Suppressor macrophage (primary cell): ENCODE measurements around the gene TMEM270.
"Not testable (repeated sequence)": the region's sequence is repeated elsewhere in the genome, so short reads cannot be mapped to it uniquely, and the experiment has no call there.

Experiments used
- DNase-seq, 4 experiments: peaks; one replicate each; pipeline ENCODE4 v3.0.0-alpha.2; 2020 to 2022
- total RNA-seq, 17 experiments: gene quantifications; one replicate each; lab custom pipeline; 2026; ENCODE audit warnings: mixed read lengths in 6 of 17, inconsistent platforms in 3 of 17; lab: John Stamatoyannopoulos, UW

The TMEM270 gene, protein sequence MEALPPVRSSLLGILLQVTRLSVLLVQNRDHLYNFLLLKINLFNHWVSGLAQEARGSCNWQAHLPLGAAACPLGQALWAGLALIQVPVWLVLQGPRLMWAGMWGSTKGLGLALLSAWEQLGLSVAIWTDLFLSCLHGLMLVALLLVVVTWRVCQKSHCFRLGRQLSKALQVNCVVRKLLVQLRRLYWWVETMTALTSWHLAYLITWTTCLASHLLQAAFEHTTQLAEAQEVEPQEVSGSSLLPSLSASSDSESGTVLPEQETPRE
- total RNA-seq, result 0 to 0.33 (median 0) reads per million in 17 experiments

DNA sequence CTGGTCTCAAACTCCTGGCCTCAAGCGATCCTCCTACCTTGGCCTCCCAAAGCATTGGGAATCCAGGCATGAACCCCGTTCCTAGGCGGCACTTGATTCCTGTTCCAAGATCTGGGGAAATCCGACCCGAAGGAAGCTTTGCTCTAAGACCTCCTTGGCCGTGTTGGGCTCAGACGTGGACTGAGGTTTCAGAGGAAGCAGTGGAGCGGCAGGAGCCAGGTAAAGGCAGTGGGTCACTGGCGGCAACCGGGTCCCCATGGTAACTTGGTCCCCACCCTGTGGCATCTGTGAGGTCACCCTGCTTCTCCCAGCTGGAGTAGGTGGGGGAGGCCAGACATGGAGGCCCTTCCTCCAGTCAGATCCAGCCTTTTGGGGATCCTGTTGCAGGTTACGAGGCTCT, at the start of gene TMEM270:
Gene TMEM270, plus strand, starts transcription at position 301 of the 400 bp plus-strand sequence. Its CDS starts 36 bp downstream, at position 337.
- DNase-seq, result no peak

DNA sequence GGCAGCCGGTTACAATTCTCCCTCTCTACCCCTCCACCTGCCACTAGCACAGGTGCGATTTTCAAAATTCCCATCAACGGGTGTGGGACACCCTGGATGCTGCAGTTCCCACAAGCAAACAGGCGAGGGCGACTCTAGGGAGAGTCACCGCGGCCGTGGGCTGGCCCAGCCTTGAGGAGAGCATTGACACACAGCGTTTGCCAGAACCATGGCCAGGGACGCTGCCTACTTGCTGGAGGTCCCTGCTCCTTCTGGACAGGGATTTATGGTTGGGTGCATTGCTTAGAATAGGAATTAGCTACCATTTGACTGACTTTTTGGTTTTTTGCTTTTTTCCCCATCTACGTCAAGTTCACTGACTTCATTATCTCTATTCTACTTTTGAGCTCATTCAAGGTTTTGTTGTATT, 49.2 kb upstream of the TMEM270 start:
- DNase-seq, result peak; percentile 72 to 89 (median 84)

DNA sequence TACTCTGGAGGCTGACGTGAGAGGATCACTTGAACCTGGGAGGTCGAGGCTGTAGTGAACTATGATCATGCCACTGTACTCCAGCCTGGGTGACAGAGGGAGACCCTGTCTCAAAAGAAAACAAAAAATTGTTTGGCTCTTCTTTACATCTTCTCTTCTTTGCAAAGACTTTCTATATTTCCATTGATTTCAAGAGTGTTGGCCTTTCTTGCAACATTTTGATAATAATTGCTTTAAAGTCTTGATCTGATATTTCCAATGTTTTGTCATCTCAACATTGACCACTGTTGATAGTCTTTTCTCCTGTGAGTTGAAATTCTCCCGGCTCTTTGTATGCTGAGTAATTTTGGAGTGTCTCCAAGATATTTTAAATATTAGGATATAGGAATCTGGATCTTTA, 48.0 kb upstream of the TMEM270 start:
- no peak for DNase-seq

DNA sequence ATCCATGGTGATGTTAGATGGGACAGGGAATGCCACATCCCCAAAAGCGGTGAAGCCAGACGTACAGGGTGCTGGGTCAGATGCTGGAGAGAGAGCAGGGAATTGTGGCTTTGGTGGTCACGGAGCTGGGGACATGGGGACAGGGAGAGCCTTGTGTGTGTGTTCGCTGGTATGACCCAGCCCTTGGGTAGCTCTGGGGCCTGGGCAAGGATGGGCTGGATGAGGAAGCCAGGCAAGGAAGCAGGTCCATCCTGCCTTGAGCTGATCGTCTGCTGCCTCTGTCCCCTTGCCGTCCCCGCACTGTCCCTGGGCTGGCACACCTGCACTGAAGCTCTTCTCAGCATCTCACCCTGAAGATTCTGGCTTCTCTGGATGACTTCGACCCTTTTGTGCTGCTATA, 45.5 kb upstream of the TMEM270 start:
- no peak for DNase-seq

DNA sequence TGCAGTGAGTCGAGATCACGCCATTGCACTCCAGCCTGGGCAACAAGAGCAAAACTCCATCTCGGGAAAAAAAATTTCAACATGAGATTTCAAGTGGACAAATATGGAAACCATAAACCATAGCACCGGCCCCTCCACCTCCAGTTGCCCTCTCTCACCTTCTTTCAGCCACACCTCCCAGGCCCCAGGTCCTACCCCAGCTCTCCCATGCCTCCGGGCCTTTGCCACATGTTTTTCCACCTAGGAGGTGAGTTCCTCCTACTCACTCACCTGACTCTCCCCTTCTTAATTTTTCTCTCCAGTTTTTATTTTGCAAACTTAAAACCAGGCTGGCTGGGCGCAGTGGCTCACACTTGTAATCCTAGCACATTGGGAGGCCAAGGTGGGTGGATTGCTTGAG, 43.8 kb upstream of the TMEM270 start:
- DNase-seq, result no peak

DNA sequence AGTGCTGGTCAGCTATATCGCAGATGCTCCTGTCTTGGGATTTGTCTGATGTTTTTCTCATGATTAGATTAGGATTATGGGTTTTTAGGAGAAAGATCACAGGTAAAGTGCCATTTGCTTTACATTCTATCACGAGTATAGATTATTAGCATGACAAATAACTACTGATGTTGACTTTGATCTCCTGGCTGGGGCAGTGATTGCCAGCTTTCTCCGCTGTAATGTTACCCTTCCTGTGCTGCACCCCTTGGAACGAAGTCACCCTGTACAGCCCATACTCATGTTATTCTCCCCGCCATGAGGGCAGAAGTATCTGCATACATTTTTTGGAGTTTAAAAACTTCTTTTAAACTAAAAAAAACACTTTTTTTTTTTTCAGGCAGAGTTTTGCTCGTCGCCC, 40.9 kb upstream of the TMEM270 start:
- no peak for DNase-seq

DNA sequence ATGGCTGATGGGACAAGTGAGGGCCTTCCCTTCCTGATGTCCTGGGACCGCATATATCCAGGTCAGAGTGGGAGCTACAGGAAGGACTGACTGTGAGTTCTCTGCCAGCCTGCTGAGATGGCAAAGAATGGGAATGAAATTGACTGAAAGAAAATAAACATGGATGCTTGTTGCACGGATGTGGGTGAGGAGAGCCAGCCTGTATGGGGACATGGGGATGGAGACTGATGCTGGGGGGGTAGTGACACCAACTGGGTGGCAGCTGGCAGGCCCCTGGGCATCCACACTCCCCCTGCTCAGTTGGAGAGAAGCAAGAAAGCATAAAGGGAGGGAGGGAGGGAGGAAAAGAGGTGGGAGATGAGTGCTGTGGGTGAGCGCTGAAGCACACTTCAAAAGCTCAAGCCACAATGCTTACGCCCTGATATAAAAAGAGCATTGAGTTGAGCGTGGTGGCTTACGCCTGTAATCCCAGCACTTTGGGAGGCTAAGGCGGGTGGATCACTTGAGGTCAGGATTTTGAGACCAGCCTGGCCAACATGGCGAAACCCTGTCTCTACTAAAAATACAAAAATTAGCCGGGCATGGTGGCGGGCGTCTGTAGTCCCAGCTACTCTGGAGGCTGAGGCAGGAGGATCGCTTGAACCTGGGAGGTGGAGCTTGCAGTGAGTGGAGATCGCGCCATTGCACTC, 39.2 kb upstream of the TMEM270 start:
- not testable (repeated sequence) for DNase-seq

DNA sequence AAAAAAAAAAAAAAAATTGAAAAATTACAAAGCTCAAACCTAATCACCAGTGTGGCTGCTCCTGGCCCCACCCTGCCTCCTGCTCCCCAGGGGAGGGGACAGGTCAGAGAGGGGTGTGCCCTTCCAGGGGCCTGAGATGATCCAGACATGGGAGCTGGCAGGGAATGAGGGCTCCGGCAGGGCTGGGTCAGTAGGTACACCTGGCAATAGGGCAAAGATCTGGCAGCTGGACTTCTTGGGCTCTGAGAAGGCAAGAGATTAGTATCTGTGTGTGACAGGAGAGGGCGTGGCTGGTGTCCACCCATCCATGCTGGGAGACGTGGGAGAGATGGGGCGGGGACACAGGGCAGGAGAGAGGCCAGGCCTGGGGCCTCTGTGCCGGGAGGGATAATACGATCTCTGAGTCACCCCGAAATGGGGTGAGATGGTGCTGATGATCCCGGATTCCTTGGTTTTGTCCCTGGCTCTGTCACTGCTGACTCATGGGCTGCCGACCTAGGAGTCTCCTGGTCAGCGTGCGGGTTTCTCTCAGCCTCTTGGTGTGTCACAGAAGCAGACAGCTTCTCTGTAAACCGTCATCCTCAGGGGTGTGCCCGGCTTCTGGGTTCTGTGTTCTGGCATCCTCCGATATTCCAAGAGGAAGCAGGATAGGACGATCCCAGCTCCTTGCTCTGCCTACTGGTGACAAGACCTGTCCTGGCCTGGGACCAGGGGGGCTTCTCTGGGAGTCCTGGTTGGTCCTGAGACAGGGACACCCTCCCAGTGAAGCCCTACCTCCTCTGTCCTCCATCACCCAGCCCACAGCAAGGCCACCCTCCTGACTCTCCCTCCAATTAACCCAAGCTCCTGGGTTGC, 38.4 kb upstream of the TMEM270 start:
- no peak for DNase-seq

DNA sequence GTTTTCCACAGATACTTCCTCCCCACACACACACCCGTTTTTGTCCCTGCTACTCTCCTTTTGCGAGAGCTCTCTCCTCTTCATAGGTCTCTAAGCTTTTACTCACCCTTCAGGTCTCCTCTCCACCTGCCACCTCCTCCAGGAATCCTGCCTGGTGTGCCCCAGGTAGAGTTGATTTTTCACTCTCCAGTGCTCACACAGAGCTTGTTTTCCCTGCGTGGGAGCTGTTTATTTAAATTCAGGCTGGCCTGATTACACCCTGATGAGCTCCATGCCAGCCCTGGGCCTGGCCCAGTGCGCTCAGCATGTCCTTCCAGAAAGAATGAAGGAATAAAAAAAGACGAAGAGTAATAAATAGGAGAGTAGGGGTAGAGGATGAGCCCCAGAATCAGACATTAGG, 37.7 kb upstream of the TMEM270 start:
- DNase-seq, result no peak

DNA sequence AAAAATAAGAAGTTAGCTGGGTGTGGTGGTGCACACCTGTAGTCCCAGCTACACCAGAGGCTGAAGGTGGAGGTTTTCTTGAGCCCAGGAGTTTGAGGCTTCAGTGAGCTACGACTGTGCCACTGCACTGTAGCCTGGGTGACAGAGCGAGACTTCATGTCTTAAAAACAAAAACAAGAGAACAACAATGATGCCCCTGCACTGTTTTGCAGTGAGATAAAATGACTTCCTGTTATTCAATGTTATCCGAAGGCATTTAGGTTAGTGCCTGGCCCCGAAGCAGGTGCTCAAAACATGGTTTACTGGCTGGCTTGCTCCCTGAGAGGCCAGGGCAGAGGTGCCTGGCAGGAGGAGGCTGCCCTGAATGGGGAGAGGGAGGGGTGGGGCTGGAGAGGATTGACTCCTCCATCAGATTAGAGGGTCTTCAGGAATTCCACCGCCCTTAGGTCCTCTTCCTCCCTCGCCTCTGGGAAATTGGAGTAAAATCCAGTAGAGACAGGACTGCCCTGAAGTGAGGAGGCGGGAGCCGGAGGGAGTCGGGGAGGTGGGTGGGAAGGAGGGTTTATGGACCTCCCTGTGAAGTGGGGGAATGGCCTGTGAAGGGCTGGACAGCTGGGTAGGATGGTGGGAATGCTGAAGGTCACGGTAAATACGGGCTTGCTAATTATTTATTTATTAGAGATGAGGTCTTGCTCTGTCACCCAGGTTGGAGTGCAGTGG, 36.9 kb upstream of the TMEM270 start:
- no peak for DNase-seq

DNA sequence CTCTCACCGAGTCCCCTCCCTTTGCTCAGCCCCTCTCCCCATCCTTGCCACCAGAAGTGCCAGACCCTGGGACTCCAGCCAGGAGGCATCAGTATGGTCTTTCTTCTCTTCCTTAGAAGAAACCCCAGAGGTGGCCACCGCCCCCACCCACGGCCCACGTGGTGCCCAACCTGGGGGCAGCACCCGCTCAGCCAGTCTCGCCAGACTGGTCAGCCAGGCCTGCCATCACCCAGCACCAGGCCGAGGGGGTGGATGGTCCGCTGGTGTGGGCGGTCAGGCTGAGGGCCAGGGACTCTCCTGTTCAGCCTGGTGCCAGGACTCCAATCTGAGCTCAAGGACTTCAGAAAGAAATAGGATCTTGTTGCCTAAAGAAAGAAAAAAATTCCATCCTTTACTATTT, 36.0 kb upstream of the TMEM270 start:
- no peak for DNase-seq

DNA sequence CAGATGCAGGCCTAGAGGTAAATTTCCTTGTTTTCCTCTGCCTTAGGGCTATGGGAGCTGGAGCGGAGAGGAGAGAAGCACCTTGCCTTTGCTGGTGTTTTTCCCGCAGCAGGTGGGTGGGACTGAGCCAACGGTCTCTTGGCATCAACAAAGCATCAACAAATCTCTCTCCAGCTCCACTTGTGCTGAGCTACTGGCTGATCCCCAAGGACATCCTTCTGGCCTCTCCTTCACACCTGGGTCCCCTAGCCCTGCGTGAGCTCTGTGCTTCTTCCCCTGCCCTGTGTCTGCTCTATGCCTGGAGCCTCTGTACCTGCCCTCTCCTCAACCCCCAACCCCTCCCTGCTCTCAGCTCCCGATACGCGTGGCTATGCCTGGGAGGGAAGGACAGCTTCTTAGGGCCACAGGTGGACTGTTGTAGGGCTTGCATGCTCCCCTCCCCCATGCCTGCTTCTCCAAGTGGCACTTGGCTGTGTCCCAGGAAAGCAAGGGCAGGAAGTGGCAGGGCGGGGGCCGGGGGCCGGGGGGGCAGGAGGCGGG, 33.3 kb upstream of the TMEM270 start:
- DNase-seq, result peak in 1 of 4 experiments; percentile 36

DNA sequence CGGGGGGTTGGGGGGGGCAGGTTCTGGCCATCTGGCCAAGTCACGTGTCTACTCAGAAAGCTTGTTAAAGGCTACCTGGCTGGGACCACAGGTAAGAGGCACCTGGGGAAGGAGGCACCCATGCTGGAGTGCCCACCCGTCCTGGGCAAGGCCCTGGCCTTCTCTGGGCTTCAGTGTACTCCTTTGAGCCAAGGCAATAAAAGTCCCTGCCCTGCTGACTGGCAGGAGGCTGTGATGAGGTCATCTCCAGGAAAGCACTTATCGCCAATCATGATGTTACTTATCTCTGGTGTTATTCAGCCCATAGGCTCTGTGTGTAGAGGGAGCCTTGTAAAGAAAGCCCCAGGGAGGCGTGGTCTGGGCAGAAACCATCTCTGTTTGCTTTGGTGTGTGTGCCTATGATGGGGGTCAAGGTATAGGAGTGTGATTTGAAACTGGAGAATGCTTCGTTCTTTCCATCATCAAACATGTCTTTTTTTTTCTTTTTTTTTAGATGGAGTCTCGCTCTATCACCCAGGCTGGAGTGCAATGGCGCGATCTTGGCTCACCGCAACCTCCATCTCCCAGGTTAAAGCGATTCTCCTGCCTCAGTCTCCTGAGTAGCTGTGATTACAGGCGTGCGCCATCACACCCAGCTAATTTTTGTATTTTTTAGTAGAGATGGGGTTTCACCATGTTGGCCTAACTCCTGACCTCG, 32.7 kb upstream of the TMEM270 start:
- DNase-seq, result peak in 3 of 4 experiments; percentile 30 to 50 (median 34)

DNA sequence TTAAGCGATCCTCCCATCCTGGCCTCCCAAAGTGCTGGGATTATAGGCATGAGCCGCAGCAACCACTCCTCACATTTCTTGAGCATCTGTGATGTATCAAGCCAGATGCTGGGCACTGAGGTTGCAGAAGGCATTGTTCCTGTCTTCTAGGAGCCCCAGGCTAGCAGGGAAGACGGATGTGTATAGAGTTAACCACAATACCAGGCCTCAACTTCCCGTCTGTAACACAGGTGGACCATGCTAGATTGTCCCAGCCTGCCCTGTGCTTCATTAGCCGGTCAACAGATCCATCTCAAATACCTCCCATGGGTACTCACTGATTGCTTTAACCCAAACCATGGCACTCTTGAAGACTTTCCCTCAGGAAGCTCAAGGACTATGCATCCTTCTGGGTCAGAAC, 32.0 kb upstream of the TMEM270 start:
- DNase-seq, result no peak

DNA sequence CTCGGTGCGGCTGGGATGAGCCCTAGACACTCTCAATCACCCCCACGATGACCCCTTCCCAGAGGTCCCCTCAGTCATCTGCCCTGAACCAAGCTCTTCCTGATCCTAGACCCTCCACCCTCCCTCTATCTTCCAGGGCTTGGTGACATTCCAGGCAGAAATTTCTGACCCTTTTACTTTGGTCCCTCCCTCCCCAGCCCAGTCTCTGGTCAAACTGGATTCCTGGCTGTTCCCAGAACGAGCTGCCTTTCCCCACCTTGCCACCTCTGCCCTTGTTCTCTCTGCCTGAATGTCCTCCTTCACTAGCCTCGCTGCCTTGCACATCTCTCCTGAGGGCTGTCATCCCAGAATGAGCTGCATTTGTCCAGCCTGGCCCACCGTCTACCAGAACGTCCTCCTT, 31.5 kb upstream of the TMEM270 start:
- DNase-seq, result no peak

DNA sequence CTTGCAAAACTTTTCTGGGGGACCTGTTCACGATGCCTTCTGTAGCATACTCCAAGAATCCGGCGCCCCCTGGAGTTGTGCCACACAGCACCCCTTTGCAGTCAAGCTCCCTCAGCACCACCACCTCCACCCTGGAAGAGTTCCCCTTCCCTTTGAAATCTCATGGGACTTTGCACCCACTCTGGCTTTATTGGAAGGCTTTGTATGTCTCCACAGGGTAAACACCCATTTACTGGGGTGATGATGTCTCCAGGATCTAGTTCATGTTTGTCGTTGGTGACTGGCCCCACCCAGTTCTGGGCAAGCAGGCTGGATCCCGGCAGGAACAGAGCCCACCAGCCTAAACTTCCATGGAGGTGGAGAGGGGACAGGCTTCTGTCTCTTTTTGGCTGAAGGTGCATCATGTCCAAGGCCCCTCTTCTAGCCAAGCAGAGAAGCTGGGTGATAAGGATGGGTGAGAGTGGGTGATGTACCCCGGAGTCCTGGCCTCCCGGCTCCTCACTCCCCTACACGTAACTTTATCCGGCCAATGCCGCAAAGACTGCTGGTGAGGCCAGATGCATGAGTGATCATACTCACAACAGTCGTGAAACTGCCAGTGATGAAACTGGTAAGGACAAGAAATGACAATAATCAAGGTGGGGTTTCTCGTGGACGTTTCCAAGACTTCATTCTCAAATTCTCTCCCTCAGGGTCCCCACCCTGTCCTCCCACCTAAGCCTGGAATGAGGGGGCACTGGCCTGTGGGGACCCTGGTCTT, 30.9 kb upstream of the TMEM270 start:
- DNase-seq, result no peak

DNA sequence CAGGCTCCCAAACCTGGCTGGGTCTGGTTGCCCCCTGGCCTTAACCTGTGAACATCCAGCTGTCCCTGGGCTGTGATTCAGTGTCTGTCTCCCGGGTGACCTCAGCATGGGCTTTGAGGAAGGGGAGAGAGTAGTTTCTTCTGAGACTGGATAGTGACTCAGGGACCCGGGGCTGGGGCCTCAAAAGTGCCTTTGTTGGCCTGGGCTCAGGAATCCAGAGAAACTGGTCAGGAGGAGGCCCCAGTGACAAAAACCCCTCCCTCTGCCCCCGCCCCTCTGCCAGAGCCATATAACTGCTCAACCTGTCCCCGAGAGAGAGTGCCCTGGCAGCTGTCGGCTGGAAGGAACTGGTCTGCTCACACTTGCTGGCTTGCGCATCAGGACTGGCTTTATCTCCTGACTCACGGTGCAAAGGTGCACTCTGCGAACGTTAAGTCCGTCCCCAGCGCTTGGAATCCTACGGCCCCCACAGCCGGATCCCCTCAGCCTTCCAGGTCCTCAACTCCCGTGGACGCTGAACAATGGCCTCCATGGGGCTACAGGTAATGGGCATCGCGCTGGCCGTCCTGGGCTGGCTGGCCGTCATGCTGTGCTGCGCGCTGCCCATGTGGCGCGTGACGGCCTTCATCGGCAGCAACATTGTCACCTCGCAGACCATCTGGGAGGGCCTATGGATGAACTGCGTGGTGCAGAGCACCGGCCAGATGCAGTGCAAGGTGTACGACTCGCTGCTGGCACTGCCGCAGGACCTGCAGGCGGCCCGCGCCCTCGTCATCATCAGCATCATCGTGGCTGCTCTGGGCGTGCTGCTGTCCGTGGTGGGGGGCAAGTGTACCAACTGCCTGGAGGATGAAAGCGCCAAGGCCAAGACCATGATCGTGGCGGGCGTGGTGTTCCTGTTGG, 30.0 kb upstream of the TMEM270 start, which contains the start of gene CLDN4:
Gene CLDN4, plus strand, starts transcription at position 316 of the 903 bp plus-strand sequence. Its CDS starts 206 bp downstream, at position 522.
- no peak for DNase-seq

DNA sequence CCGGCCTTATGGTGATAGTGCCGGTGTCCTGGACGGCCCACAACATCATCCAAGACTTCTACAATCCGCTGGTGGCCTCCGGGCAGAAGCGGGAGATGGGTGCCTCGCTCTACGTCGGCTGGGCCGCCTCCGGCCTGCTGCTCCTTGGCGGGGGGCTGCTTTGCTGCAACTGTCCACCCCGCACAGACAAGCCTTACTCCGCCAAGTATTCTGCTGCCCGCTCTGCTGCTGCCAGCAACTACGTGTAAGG, 29.4 kb upstream of the TMEM270 start:
- DNase-seq, result no peak

DNA sequence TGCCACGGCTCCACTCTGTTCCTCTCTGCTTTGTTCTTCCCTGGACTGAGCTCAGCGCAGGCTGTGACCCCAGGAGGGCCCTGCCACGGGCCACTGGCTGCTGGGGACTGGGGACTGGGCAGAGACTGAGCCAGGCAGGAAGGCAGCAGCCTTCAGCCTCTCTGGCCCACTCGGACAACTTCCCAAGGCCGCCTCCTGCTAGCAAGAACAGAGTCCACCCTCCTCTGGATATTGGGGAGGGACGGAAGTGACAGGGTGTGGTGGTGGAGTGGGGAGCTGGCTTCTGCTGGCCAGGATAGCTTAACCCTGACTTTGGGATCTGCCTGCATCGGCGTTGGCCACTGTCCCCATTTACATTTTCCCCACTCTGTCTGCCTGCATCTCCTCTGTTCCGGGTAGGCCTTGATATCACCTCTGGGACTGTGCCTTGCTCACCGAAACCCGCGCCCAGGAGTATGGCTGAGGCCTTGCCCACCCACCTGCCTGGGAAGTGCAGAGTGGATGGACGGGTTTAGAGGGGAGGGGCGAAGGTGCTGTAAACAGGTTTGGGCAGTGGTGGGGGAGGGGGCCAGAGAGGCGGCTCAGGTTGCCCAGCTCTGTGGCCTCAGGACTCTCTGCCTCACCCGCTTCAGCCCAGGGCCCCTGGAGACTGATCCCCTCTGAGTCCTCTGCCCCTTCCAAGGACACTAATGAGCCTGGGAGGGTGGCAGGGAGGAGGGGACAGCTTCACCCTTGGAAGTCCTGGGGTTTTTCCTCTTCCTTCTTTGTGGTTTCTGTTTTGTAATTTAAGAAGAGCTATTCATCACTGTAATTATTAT, 28.9 kb upstream of the TMEM270 start:
- DNase-seq, result peak in 1 of 4 experiments; percentile 34
